Stimulated activated CD8-positive, alpha-beta memory T cell treated with anti-CD3 and anti-CD28 coated beads, Interleukin-4, amount 100 ng/mL, for 48 hours (primary cell): ENCODE measurements around the gene ZNF92.
A peak's percentile ranks its signal among the peaks of the same experiment; 100 is the strongest.
"Not testable (repeated sequence)": the region's sequence is repeated elsewhere in the genome, so short reads cannot be mapped to it uniquely, and the experiment has no call there.

Source experiments
- DNase-seq: peaks from one replicate; pipeline ENCODE4 v3.0.0-alpha.2; 2020

ZNF92 gene

GRCh38 chr7:65373608-65374351, at the start of gene ZNF92:
Gene ZNF92, plus strand, starts transcription at chr7:65373855. Its CDS starts 143 bp downstream, at chr7:65373998.
- DNase-seq, result peak; percentile 97

GRCh38 chr7:65325793-65326432, 47.7 kb upstream of the ZNF92 start:
- no peak for DNase-seq

- no peak for DNase-seq
Observed at GRCh38 chr7:65338346-65338745, 35.3 kb upstream of the ZNF92 start.

- DNase-seq, result no peak
Observed at GRCh38 chr7:65339257-65339656, 34.4 kb upstream of the ZNF92 start.

GRCh38 chr7:65342723-65343629, 30.7 kb upstream of the ZNF92 start:
- DNase-seq, result no peak

GRCh38 chr7:65344541-65344940, 29.1 kb upstream of the ZNF92 start:
- DNase-seq, result not testable (repeated sequence)

- DNase-seq, result no peak
Observed at GRCh38 chr7:65354263-65354662, 19.4 kb upstream of the ZNF92 start.

- no peak for DNase-seq
Observed at GRCh38 chr7:65369843-65370242, 3.8 kb upstream of the ZNF92 start.

GRCh38 chr7:65371468-65371867, 2.2 kb upstream of the ZNF92 start:
- DNase-seq, result no peak

GRCh38 chr7:65379318-65379717, 5.7 kb downstream of the ZNF92 start:
- no peak for DNase-seq

- no peak for DNase-seq
Observed at GRCh38 chr7:65381742-65382141, 8.1 kb downstream of the ZNF92 start.

GRCh38 chr7:65382452-65382851, 8.8 kb downstream of the ZNF92 start:
- no peak for DNase-seq

- no peak for DNase-seq
Observed at GRCh38 chr7:65387891-65388290, 14.2 kb downstream of the ZNF92 start.

- DNase-seq, result no peak
Observed at GRCh38 chr7:65390588-65390987, 16.9 kb downstream of the ZNF92 start.

GRCh38 chr7:65397730-65398142, 24.1 kb downstream of the ZNF92 start:
- no peak for DNase-seq

GRCh38 chr7:65398671-65399070, 25.0 kb downstream of the ZNF92 start:
- not testable (repeated sequence) for DNase-seq

- DNase-seq, result not testable (repeated sequence)
Observed at GRCh38 chr7:65399101-65399500, 25.4 kb downstream of the ZNF92 start.

- no peak for DNase-seq
Observed at GRCh38 chr7:65404020-65404419, 30.4 kb downstream of the ZNF92 start.

GRCh38 chr7:65406706-65407105, 33.1 kb downstream of the ZNF92 start:
- DNase-seq, result not testable (repeated sequence)

GRCh38 chr7:65409363-65409762, 35.7 kb downstream of the ZNF92 start:
- no peak for DNase-seq

GRCh38 chr7:65411249-65411648, 37.6 kb downstream of the ZNF92 start:
- DNase-seq, result no peak

GRCh38 chr7:65422670-65423069, 49.0 kb downstream of the ZNF92 start:
- no peak for DNase-seq

GRCh38 chr7:65423286-65423685, 49.6 kb downstream of the ZNF92 start:
- DNase-seq, result not testable (repeated sequence)
